K562 (cell line): Measurements from ENCODE around the gene KSR2. TPM values are rescaled to one million over a fixed set of nuclear protein-coding genes. Genes with fewer than 3 reads are reported as not detected.

Source experiments
- ATAC-seq: fragments of 200-7000 bp; cut with Tn5 transposase; 3 replicates; pipeline ENCODE4 v1.9.1; 2020; ENCODE audit warnings: moderate library complexity
- BruUV-seq: library from RNA; stranded (reverse); fragments of 400-500 nt; replicated peaks from 2 replicates; lab custom pipeline; 2021; lab: Mats Ljungman, UMichigan
- CTCF ChIA-PET: fragments of 300-600 bp; formaldehyde crosslinking; extraction: SDS; loops from one replicate; lab custom pipeline; 2021; ENCODE audit warnings: low intra/inter-chr PET ratio; lab: Yijun Ruan, JAX
- POLR2A ChIA-PET: fragments of 300-600, 350-650 bp; sonication (Branson Sonifier 250); formaldehyde crosslinking; extraction: SDS; loops from one replicate; lab custom pipeline; 2021; ENCODE audit warnings: antibody characterized with exemption, inconsistent platforms; lab: Yijun Ruan, JAX
- DNase-seq, 4 experiments: peaks; one replicate each; pipeline versions ENCODE4 v3.0.0 to v3.0.0-alpha.2; 2011 to 2018; ENCODE audit warnings: low spot score in 3 of 4, mixed read lengths in 3 of 4; ENCODE audit errors: extremely low read depth in 1 of 4
- FAIRE-seq: peaks from 2 replicates; lab custom pipeline; 2011; peaks lifted over from hg19 to GRCh38; lab: Jason Lieb, UNC
- H2AFZ ChIP-seq: 2 replicates; pipeline ENCODE4 v1.6.0; 2011; ENCODE audit warnings: low read depth, low read length, control low read depth, inconsistent platforms
- H3K27ac ChIP-seq: fragments of 200-600 bp; 3 replicates; pipeline ENCODE4 v1.8.0; 2011; ENCODE audit warnings: low read depth, mild to moderate bottlenecking, control low read depth, inconsistent platforms, low read length, moderate library complexity, mixed read lengths; ENCODE audit errors: extremely low read depth
- H3K27me3 ChIP-seq, 2 experiments: fragments of 300-600 bp in 1 of 2; 2 replicates in 1 of 2; 3 replicates in 1 of 2; pipeline versions ENCODE4 v1.6.0 to v1.8.0; 2011; ENCODE audit warnings: inconsistent platforms in 2 of 2, low read length in 2 of 2, mild to moderate bottlenecking in 1 of 2, mixed read lengths in 1 of 2, moderate library complexity in 1 of 2; ENCODE audit not compliant: control insufficient read depth in 2 of 2, insufficient read depth in 2 of 2
- H3K36me3 ChIP-seq: fragments of 300-600 bp; 3 replicates; pipeline ENCODE4 v1.8.0; 2011; ENCODE audit warnings: mild to moderate bottlenecking, low read length, inconsistent platforms; ENCODE audit not compliant: control insufficient read depth, insufficient read depth
- H3K4me1 ChIP-seq, 2 experiments: fragments of 200-600 bp in 1 of 2; replicated peaks in 1 of 2; 2 replicates in 1 of 2; 3 replicates in 1 of 2; pipeline versions ENCODE4 v1.5.1 to v1.8.0; 2011; ENCODE audit warnings: inconsistent platforms in 2 of 2, low read length in 2 of 2, mild to moderate bottlenecking in 1 of 2, mixed read lengths in 1 of 2, moderate library complexity in 1 of 2; ENCODE audit not compliant: control insufficient read depth in 2 of 2, insufficient read depth in 2 of 2
- H3K4me2 ChIP-seq: 2 replicates; pipeline ENCODE4 v1.6.1; 2011; ENCODE audit warnings: low read length, control low read depth, inconsistent platforms, mixed read lengths; ENCODE audit not compliant: insufficient read depth
- H3K4me3 ChIP-seq: fragments of 200-600 bp; sonication (generic), shearing (Covaris generic); 2 replicates; pipeline ENCODE4 v1.5.1; 2016; ENCODE audit warnings: control low read depth, inconsistent platforms
- H3K79me2 ChIP-seq: fragments of 200-600 bp; 3 replicates; pipeline ENCODE4 v1.8.0; 2011; ENCODE audit warnings: low read length, inconsistent platforms; ENCODE audit not compliant: control insufficient read depth, insufficient read depth
- H3K9ac ChIP-seq, 2 experiments: 2 replicates each; pipeline versions ENCODE4 v1.6.0 to v1.6.1; 2011; ENCODE audit warnings: low read depth in 2 of 2, low read length in 2 of 2, control low read depth in 1 of 2, inconsistent platforms in 1 of 2, mild to moderate bottlenecking in 1 of 2, mixed read lengths in 1 of 2; ENCODE audit not compliant: insufficient read depth in 1 of 2
- H3K9me1 ChIP-seq: one replicate; pipeline ENCODE4 v1.6.0; 2011; ENCODE audit warnings: inconsistent platforms, mild to moderate bottlenecking, low read length, moderate library complexity; ENCODE audit not compliant: control insufficient read depth, insufficient read depth
- H3K9me3 ChIP-seq: replicated peaks from 2 replicates; pipeline ENCODE4 v1.5.1; 2011; ENCODE audit warnings: low read depth, low read length, inconsistent platforms; ENCODE audit not compliant: control insufficient read depth, insufficient read depth
- H4K20me1 ChIP-seq: replicated peaks from 2 replicates; pipeline ENCODE4 v1.6.1; 2011; ENCODE audit warnings: low read length, inconsistent platforms, mixed read lengths; ENCODE audit not compliant: control insufficient read depth, insufficient read depth
- POLR2H ChIP-seq: IDR thresholded peaks from 2 replicates; pipeline ENCODE4 v1.6.1; 2016; ENCODE audit warnings: missing genetic modification characterization, low read depth, mild to moderate bottlenecking, control low read depth, missing compliant biosample characterization, moderate library complexity
- RBM25 ChIP-seq: fragments of 200-400 bp; formaldehyde crosslinking; IDR thresholded peaks from 2 replicates; pipeline ENCODE4 v1.6.1; 2018; ENCODE audit warnings: low read length, low read depth, moderate library complexity; ENCODE audit not compliant: severe bottlenecking
- WGBS: fragments of 100-300 bp; shearing (Covaris generic); methylation state at CpG from one replicate; pipeline ENCODE4 v1.1.6; 2016; ENCODE audit warnings: low coverage, mixed read lengths; ENCODE audit not compliant: insufficient coverage; ENCODE audit errors: missing lambda C conversion rate; 5-methylcytosine and 5-hydroxymethylcytosine counted together
- in situ Hi-C: fragments of 300-500 bp; cut with MboI; formaldehyde crosslinking; loops from 4 replicates; pipeline ENCODE4 v1.15.0; 2018; ENCODE audit warnings: inconsistent platforms, mixed read lengths
- intact Hi-C: fragments of 100-400 bp; cut with micrococcal nuclease; formaldehyde crosslinking; loops from 2 replicates; pipeline ENCODE4 v1.14.2; 2022
- polyA plus RNA-seq, 8 experiments: library from polyadenylated mRNA; depleted of rRNA in 4 of 8; stranded (reverse) in 5 of 8; unstranded in 3 of 8; fragments of >200 nt; fragmentation: Nextera tagmentation in 2 of 8; fragmentation: Illumina TruSeq in 1 of 8; extraction: Ambion mirVana in 2 of 8; extraction: Trizol in 1 of 8; gene quantifications; 2 replicates each; pipeline versions ENCODE4 v1.2.1 to v1.2.3, GENCODE V29; 2011 to 2014; ENCODE audit warnings: inconsistent platforms in 1 of 8, missing spikeins in 1 of 8
- total RNA-seq, 7 experiments: library from RNA; depleted of rRNA in 6 of 7; stranded (reverse); fragments of >200 nt in 6 of 7; fragmentation: Illumina TruSeq in 2 of 7; extraction: Trizol in 2 of 7; gene quantifications; 2 replicates each; pipeline versions ENCODE4 v1.2.1 to v1.2.3, GENCODE V29; 2011 to 2021; ENCODE audit warnings: low replicate concordance in 1 of 7
- TF ChIP-seq, protein P1 (sequence below): fragments of 250-450 bp; sonication (Bioruptor Pico); IDR thresholded peaks from 2 replicates; pipeline ENCODE4 v1.5.0; 2022; ENCODE audit warnings: mild to moderate bottlenecking

The KSR2 gene
- total and polyA plus RNA-seq, 9 of the 15 experiments (the other 6 are each of a cell fraction or from before 2014, with no cell fraction given) = not detected

DNA sequence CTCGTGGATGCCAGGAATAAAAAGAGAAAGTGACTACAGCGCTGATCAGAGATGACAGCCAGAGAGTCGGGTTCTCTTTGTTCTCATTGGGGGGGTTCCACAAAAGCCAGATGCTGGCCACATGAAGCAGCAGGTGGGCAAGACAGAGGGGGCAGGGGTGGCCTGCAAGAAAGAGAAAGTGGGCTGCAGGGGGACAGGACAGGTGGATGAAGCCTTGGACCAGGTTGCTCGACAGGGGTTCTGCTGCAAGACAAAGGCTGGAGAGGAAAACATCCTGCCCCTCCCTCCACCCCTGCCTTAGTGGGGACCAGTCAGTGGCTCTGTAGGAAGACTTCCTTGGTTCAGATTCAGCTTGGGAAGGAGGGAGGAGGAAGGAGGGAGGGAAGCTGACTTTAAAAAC, 126.2 kb downstream of the KSR2 start (continued):
- TF ChIP-seq, protein P1, sequence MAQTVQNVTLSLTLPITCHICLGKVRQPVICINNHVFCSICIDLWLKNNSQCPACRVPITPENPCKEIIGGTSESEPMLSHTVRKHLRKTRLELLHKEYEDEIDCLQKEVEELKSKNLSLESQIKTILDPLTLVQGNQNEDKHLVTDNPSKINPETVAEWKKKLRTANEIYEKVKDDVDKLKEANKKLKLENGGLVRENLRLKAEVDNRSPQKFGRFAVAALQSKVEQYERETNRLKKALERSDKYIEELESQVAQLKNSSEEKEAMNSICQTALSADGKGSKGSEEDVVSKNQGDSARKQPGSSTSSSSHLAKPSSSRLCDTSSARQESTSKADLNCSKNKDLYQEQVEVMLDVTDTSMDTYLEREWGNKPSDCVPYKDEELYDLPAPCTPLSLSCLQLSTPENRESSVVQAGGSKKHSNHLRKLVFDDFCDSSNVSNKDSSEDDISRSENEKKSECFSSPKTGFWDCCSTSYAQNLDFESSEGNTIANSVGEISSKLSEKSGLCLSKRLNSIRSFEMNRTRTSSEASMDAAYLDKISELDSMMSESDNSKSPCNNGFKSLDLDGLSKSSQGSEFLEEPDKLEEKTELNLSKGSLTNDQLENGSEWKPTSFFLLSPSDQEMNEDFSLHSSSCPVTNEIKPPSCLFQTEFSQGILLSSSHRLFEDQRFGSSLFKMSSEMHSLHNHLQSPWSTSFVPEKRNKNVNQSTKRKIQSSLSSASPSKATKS = no peak

DNA sequence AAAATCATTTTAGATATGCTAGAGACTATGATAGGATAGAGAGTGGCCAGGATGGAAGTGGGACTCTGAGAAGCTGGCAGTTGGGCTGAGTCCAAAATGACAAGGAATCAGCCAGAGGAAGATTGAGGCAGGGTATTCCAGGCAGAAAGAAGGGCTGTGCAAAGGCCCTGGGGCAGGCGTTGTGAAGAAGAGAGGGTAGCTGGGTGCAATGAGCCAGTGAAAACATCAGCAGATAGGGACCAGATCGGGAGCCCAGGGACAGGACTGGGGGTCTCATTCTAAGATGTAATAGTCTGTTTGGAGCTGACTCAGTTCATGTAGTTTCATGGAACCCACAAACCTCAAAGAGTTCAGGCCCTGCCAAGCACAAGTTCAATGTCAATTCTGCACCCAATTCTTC, 126.6 kb downstream of the KSR2 start:
- peaks cover 7% of the 10 kb centered on the region; the same call in 1 of the 2 replicates for H4K20me1 ChIP-seq
- H3K36me3 ChIP-seq = no peaks in the 10 kb centered on the region
- no peaks in the 10 kb centered on the region for H3K9me1 ChIP-seq
- 0% methylated on average over 2 of the region's 2 CpGs for WGBS
- BruUV-seq = no TSS peak
- in situ Hi-C loops = no loop called here
- no peak for FAIRE-seq
- ATAC-seq = no peak
- intact Hi-C loops = no loop called here
- H3K9me3 ChIP-seq = no peaks in the 10 kb centered on the region
- no peak overlapping the region for H3K27ac ChIP-seq
- H3K79me2 ChIP-seq = no peaks in the 10 kb centered on the region
- POLR2A ChIA-PET = no interaction called here
- no peak overlapping the region for H3K4me2 ChIP-seq
- DNase-seq = no peak
- peaks cover 0 to 20% of the 10 kb centered on the region in 2 experiments; a peak in 1 of 5 replicates for H3K27me3 ChIP-seq
- no peak overlapping the region for H3K4me3 ChIP-seq
- CTCF ChIA-PET = no interaction called here
- TF ChIP-seq RBM25 (peak; percentile 66), POLR2H (tag) (no peak)
- H3K9ac ChIP-seq = no peak overlapping the region
- H3K4me1 ChIP-seq = no peaks in the 10 kb centered on the region
- H2AFZ ChIP-seq = no peak overlapping the region
